GM20431 (cell line): ENCODE results near the gene KRT3.

Experiments used
- in situ Hi-C: fragments of 300-500 bp; cut with MseI, MboI; formaldehyde crosslinking; loops from one replicate; pipeline ENCODE4 v1.15.0; 2020; ENCODE audit warnings: low sequenced_read_pairs; ENCODE audit not compliant: unreplicated experiment

The KRT3 gene

DNA sequence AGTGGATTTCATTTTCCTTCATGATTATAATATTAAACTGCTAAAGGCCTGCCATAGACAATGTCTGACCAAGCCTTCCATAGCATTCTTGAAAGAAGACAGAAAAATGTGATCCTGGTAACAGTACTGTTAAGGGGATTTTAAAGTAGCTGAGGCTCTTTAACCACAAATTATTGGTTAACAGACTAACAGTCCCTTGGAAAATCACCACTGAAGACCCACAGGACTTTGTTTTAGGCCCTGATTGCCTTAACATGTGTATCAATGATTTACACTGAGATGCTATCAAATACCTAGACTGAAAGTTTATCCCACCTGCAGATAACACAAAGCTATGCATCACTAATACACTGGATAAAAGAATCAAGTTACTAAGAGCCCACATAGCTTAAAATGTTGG lies 32.2 kb upstream of the KRT3 start:
- in situ Hi-C loops: no loop called here

DNA sequence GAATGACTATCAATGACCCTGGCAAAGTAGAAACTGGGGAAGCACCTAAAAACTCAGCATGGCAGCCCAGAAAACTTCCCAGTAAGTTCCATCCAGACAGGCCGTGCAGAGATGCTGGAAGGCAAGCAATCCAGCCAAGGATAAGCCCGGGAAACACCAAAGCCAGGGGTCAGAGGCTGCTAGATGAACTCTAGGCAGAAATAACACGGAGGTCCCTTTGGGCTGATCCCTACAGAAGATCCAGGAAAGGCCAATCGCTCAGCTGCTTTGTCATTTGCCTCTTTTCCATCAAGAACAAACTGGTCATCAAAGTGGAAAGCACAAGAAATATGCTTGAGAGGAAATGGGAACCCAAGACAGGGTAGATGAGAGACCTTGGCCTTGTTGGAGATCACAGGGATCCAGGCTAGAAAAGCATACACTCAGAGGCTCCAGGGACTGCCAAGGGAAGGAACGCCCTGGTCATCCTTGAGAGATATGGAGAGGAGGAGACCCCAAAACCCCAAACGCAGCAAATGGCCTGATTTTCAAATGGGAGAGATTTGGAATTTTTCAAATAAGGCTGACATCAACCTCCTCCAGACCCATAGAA lies 31.7 kb upstream of the KRT3 start:
- in situ Hi-C loops: no loop called here

DNA sequence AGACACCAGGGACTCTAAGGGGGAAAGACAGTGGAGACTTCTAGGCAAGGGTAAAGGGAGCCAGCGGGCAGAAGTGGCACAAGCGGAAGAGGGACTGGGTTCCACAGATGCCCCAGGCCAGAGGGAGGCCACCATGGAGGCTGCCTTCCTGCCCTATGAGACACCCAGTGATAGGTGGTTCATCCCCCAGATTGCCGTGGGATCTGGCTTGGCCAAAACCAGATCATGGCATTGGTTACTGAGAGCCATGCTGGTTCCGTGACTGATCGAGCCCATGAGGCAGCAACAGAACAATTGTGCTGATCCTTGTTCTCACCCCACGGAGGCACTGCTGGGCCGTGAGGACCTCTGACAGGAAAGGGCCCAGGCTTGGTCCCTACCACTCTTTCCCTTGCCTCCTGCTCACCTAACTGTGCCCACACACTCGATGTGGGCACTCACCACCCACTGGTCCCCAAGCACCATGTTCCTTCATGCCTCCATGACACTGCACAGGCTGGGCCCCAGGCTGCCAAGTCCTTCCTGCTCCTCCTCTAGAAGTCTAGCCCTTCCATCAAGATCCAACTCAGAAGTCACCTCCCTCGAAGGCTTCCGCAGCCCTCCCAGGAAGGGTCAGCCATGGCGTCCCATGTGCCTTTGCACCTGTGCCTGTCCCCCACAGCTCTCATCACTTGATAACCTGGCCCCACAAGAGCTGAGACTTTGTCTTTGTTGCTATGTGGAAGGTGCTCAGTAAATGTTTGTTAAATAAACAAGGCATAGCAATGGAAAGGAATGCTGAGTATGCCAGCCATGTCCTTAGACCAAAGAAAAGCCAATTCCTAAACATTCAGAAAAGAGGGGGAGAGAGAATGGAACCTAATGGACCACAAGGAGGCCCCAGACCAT lies 30.9 kb upstream of the KRT3 start:
- in situ Hi-C loops: no loop called here

DNA sequence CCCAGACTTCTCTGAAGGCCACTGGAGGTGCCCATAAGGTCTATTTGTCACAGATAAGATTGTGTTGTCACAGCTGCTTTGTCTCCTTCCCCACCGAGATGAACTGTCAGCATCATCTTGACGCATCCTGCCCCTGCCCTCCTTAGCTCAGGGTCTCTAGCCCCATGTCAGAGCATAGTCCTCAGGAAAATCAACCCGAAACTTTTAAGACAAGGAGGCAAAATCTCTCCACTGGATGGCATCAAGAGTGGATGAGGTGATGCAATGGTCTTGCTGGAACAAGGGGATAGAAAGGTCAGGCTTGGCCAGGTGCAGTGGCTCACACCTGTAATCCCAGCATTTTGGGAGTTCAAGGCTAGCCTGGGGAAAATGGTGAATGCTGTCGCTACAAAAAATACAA lies 30.0 kb upstream of the KRT3 start:
- in situ Hi-C loops: no loop called here

DNA sequence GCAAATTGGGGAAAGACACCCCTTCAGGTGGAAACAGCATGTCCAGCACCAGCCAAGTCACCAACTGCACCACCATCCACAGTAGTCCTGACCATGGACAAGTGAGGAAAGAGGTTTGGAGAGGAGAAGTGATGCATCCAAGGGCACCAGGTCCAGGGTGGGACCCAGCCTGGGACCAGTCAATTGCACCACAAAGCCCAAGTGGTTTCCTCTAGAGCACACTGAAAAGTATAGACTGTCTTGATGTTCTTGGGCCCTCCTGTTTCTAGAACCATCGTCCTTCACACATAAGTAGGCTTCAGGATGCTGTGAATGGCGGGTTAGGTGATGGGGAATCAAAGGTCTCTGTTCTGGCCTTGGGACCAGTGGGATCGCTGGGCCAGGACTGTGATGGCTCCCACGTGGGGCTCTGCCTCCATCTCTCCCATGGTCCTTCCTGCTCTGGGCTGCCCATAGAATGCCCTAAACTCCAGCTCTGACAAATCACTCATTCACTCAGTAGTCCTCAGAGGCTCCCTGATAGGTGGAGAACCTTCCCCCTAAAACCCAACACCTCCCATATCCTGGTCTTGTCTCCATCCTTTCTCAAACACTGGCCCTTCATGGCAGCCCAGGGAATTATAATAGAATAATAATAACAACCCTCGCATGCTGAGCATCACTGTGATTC lies 29.0 kb upstream of the KRT3 start:
- in situ Hi-C loops: no loop called here

DNA sequence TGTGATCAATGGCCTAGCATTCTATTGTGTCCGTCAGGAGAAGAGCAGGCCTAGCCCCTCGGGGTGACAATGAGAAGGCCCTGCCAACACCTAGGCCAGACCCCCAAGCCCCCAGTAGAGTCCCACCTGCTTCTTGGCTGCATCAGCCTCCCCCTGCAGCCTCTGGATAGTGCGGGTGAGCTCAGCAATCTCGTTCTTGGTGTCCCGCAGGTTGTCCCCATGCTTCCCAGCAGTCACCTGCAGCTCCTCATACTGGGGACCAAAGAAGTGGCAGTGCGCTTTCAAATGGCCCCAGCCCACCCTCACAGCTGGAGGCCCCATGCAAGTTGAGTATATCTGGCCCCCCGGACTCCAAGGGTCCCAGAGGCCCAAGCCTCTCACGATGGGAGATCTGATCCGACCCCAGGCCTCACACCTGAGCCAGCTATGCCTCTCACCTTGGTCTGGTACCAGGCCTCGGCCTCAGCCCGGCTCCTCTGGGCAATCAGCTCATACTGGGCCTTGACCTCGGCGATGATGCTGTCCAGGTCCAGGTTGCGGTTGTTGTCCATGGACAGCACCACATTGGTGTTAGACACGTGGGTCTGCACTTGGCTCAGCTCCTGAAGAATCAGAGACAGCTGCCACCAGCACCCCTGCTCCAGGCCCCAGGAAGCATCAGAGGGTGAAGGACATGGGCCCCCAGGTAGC lies 28.0 kb upstream of the KRT3 start:
- in situ Hi-C loops: no loop called here

DNA sequence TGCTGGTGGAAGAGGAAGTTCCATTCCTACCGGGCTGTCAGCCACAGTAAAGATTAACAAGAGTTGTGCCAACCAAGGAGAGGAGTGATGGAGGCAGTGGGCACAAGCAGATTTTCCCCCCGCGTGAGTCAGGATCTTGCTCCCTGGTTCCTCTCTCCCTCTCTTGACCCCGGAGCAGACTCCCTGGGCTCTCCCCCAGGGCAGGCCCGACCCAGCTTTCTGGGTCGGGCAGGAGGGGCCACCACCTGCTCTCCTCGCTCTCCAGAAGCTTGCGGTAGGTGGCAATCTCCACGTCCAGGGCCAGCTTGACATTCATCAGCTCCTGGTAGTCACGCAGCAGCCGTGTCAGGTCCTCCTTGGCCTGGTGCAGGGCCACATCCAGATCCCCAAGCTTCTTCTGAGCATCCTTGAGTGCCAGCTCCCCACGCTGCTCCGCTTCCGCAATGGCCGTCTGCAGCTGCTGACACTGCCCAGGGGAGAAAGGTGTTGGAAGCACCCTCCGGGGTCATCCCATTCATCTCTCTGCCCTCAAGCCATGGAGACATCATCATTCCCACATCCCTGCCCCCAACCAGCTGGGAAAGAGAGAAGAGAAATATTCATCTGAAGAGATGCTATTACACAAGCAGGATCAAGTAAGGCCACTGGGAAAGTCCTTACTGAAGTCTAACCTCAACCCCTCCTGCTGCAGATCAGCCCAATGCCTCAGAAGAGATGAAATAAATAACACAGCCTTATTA lies 27.0 kb upstream of the KRT3 start:
- in situ Hi-C loops: no loop called here

DNA sequence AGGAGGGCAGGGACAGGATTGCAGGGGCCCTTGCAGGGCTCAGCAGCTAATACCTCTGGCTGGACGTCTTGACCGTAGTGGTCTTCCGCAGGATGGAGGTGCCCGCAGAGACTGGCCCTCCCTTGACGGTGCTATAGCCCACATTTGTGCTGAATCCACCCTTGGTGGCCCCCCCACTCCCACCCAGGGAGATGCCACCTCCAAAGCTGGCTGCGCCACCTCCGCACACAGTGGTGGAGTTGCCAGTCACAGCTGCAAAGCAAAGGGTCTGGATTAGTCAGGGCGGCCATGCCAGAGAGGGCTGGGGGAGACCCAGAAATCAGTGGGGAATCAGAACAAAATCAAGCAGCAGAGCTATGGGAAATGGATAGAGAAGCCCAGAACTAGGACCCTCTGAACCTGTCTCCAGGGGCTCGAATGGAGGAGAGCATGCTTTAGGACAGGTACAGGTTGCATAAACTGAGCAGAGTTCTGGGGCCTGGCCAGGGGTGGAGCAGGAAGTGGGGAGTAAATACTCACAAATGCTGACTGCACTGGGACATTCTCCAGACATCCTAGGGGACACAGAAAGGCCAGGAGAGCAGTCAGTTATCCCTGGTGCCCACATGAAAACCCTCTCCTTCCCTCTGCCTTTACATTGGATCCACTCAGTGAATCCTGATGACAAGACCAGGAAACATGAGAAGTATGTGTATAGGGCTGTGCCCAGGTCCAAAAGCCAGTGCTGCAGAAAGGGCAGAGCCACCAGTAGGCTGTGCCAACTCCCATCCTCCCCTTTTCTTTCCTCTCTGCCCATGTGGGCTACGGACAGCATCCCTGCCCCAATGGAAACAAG lies 26.1 kb upstream of the KRT3 start:
- in situ Hi-C loops: no loop called here

DNA sequence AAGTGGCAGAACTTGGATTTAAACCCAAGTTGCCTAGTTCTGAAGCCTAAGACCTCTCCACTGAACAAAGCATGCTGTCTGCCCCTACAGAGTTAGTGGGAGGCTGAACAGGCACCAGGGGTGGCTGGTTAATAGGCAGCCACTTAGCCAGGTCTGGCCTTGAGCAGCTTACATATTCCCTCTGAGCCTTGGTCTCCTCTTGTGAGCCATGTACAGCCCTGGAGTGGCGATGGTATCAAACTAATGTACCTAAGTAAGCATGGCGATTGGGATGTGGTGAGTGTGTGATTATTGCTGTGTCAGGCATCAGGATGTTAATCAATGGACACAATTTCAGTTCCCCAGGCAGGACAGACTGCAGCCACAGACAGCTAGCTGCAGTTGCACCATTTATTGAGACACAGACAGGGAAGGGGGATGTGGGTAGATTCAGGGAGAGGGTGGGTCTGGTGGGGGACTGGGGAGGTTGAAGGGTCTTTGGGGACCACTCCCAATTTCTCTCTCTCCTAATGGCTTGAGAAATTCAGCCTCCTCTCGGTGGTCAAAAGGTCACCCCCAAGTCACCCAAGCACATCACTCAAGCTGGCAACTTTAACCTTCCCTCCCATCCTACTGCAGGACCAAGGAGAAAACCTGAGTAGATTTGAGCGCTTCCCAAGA lies 25.3 kb upstream of the KRT3 start:
- in situ Hi-C loops: no loop called here

DNA sequence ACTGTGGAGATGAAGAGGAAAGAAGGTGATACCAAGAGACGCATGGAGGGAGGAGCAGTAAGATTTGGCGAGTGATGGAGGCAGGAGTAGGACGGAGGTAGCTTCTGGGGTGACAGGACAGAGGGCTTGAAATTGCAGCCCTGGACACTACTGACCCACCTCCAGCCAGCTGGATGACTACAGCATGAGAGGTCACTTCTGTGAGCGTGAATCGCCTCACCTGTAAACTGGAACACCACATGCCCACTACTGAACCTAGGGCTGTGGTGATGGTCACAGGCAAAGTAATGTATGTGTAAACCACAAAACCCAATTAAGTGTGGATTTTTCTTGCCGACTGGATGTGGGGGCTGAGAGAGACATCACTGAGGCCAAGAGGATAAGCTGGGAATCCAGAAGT lies 24.6 kb upstream of the KRT3 start:
- in situ Hi-C loops: no loop called here

DNA sequence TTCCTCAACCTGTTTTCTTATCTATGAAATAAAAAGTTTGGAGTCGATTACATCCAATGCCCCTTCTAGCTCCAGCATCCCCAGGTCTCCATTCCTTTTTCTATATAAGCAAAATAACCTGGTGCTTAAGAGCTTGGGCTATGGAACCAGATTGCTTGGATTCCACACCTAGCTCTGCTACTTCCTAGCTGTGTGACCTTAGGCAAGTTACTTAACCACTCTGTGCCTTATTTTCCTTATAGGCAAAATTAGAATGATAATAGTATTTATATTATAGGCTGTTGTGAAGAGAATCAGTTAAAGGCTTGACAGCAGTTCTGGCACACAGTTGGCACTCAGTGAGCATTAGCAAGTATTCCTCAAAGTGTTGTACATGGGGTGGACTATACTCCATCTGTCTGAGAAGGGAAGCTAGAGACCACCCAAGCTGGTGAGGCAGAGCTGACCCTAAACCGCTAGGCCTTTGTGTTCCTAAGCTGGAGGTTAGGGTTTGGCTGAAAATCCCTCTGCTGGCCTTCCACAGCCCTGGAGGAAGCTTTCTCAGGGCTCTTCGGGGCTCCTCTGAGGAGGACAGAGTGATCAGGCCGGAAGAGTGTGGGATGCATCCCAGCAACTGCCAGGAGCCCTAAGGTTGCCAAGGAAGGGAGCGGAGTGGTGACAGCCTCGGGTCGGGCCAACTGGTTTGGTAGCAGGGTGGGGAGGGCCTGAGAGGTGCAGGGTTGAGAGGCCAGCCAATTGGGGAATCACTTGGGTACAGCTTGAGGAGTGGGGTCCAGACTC lies 24.0 kb upstream of the KRT3 start:
- in situ Hi-C loops: no loop called here

DNA sequence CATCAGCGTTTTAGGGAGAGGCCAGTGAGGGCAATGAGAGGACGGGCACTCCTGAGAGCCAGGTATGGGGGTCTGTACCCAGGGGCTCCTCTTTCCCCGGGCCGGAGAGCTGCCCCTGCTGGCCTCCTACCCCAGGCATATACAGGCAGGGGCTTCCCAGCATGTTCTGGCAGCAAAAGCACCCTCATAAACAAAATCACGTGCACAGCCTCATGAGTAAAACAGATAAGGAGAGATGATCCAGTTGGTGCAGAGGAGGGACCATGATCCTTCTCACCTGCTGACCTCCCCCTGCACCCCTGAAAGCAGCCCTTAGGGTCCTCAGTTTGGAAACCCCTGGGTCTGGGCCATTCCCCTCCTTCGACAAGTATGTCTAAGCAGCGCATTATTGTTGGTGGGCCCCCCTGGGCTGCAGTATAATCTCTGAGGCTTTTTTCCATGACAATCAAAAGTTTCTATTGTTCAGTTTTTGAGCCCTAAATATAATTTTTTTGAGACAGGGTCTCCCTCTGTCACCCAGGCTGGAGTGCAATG lies 23.0 kb upstream of the KRT3 start:
- in situ Hi-C loops: no loop called here

DNA sequence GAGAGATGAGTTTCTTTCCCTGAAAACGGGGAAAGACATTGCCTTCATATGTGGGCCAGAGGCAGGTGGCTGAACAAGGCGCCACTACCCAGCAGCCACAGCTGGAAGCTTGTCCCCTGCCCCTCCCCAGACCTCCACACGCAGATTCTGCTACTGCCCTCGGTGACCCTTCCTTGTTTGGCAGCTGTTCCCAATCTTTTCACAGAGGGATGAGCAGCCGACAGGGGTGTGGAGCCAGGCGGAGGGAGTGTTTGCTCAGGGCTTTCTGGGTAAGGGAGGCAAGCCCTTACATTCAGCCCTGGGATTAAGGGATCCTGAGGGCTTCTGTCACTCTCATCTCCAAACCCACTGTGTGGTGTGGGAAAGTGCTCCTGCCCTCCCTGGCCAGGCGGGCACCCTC lies 22.5 kb upstream of the KRT3 start:
- in situ Hi-C loops: no loop called here

DNA sequence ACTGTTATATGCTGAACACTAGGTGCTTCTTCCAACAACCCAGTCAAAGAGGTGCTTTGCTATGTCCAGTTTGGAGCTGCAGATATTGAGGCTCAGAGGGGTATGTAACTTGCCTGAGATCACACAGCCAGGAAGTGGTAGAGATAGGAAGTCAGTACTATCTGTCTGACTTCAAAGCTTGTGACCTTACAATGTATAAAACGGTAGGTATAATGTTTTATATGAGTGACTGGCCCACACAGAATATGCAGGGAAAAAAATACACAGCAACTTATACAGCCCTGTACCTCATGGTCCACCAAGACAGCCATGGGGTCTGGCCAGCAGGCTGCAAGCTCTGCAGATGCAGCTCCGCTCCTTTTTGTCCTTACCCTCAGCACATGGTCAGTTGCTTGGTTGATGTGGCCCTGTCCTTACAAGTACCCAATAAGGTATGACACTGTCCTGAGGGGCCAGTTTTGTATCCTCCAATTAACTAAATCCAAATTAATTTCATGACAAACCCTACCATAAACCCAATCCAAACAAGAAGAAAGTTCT lies 21.9 kb upstream of the KRT3 start:
- in situ Hi-C loops: no loop called here

DNA sequence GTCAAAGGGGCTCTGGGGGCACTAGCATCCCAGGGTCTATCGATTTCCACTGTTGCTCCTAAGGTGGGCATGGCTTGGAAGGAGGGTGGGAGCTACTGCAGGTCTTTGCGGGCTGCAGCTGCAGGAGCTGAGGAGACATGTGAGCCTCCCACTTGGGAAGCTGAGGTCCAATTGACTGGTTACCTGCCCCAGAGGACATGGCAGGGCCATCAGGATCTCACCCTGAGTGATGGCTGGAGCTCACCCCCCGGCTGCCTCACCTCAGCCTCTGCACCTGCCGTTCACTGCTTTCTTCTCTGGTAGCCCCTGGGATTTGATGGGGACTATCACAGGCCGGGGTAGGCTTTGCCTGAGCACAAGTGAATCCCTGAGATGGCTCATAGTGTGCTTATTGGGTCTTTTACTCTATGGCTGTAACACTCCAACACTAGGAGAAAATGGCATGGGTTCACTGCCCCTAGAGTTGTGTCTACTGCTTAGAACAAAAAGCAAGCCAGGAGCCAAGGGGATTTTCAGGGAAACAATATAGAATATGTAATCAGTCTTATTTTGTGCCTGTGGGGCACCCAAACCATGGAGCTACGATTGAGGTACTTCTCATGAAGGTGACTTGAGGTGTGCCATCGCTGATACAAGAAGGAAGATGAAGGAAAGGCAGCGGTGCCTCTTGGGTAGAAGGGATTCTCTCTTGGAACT lies 21.2 kb upstream of the KRT3 start:
- in situ Hi-C loops: no loop called here

DNA sequence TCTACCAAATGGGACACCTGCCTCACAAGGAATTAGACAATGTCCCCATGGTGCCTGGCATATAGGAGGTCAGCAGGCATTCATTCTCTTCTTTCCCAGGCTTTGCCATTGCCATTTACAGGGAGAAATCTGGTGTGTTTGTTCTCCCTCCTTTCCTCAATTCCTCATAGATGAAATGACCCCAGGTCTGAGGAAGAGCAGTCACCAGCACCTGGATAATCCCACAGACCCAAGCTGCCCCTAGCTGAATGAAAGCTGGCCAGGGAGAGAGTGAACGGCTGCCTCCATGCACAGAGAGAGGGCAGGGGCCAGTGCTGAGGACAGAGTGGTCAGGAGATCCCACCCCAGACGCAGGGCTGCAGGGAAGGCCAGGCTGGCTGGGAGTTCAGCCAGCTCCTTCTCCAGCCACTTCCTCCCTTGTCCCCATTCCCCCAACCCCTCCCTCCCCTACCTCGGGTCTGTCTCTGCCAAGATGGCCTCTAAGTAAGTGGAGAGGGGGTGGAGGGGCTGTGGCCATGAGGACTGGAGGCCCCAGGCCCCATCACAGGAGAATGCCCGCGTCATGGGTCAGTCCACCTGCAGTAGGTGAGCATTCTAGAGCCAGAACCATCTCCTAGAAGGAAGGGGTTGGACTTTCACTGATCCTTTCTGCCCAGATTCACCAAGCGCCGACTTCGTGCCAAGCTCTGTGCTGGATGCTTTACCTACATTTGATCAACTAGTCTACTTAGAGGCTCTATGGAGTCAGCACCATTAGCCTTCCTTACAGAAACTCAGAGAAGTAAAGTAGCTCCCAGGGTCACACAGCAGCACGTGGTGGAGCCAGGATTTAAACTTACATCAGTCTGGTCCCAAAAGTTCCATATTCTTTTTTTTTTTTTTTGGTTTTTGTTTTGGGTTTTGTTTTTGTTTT lies 20.0 kb upstream of the KRT3 start:
- in situ Hi-C loops: no loop called here
